Measurements from ENCODE around the gene FLNB. TPM values are rescaled to one million over a fixed set of nuclear protein-coding genes. Genes with fewer than 3 reads are reported as not detected.
A peak's percentile ranks its signal among the peaks of the same experiment; 100 is the strongest.

Gene FLNB
- total and polyA plus RNA-seq, 2 of the 13 experiments (the other 11 are each of a cell fraction or from before 2014, with no cell fraction given) = 106 to 130 TPM

DNA sequence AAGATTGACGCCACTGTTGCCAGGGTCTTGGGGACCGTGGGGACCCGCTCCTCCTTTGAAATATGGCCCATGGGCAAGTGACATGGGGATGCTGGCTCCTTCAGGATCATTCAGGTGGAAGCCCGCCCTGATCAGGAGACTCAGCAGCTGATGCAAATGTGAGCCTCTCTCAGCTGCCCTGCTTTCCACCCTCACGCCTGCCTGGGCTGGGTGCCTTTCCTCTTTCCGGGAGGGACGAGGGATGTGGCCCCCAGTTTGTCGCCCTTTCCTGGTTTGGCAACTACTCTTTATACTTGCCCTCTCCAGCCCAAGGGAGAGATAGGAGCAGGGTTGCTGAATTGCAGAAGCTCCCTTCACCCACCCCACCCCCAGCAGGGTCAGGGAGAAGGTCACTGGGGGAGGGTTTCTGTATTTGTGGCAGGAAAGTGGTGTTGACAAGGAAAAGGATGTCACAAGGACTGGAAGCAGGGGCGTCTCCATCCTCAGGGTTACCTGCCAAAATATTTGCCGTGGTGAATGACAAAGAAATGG, 180.8 kb downstream of the FLNB start (continued):
- TF ChIP-seq, protein P1, sequence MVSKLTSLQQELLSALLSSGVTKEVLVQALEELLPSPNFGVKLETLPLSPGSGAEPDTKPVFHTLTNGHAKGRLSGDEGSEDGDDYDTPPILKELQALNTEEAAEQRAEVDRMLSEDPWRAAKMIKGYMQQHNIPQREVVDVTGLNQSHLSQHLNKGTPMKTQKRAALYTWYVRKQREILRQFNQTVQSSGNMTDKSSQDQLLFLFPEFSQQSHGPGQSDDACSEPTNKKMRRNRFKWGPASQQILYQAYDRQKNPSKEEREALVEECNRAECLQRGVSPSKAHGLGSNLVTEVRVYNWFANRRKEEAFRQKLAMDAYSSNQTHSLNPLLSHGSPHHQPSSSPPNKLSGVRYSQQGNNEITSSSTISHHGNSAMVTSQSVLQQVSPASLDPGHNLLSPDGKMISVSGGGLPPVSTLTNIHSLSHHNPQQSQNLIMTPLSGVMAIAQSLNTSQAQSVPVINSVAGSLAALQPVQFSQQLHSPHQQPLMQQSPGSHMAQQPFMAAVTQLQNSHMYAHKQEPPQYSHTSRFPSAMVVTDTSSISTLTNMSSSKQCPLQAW (CRISPR knock-in tag; IDR thresholded peaks at IDR 0.05) = peak; percentile 88
- TF ChIP-seq ATF7-NPFF (CRISPR knock-in tag; IDR thresholded peaks at IDR 0.05; ENCODE audit: low read depth) (no peak), MED8 (CRISPR knock-in tag; IDR thresholded peaks at IDR 0.05; ENCODE audit: insufficient replicate concordance) (peak; percentile 79), ZNF816 (CRISPR knock-in tag; IDR thresholded peaks at IDR 0.05; ENCODE audit: borderline replicate concordance) (no peak), DMAP1 (CRISPR knock-in tag; IDR thresholded peaks at IDR 0.05) (peak; percentile 27; the same call in 1 of the 2 replicates), KLF6 (CRISPR knock-in tag; IDR thresholded peaks at IDR 0.05) (no peak), SPEN (CRISPR knock-in tag; IDR thresholded peaks at IDR 0.05; ENCODE audit: low read depth) (0 out of 2 replicates have a peak, but pooled peaks have one; percentile 27), ZNF761 (CRISPR knock-in tag; conservative IDR thresholded peaks at IDR 0.05) (no peak), ZNF124 (CRISPR knock-in tag; IDR thresholded peaks at IDR 0.05) (no peak), ZNF652 (CRISPR knock-in tag; IDR thresholded peaks at IDR 0.05; ENCODE audit: borderline replicate concordance, low read depth) (no peak), LCORL (IDR thresholded peaks at IDR 0.05) (no peak), LCORL (CRISPR knock-in tag; IDR thresholded peaks at IDR 0.05) (peak; percentile 87), HES4 (CRISPR knock-in tag; IDR thresholded peaks at IDR 0.05; ENCODE audit: borderline replicate concordance) (no peak), ZNF510 (CRISPR knock-in tag; IDR thresholded peaks at IDR 0.05; ENCODE audit: low read depth) (no peak), ZNF331 (CRISPR knock-in tag; IDR thresholded peaks at IDR 0.05) (peak; percentile 63; the same call in 1 of the 2 replicates), ZNF619 (CRISPR knock-in tag; IDR thresholded peaks at IDR 0.05) (no peak), BRF2 (CRISPR knock-in tag; IDR thresholded peaks at IDR 0.05) (no peak), JUN (CRISPR knock-in tag; IDR thresholded peaks at IDR 0.05) (no peak), HNRNPL (IDR thresholded peaks at IDR 0.05; ENCODE audit: low read depth, low read length) (no peak), KDM6A (CRISPR knock-in tag; IDR thresholded peaks at IDR 0.05; ENCODE audit: low read depth) (peak; percentile 84), WIZ (CRISPR knock-in tag; IDR thresholded peaks at IDR 0.05) (0 out of 2 replicates have a peak, but pooled peaks have one; percentile 49), ARID2 (CRISPR knock-in tag; IDR thresholded peaks at IDR 0.05; ENCODE audit: borderline replicate concordance) (no peak), PITX1 (CRISPR knock-in tag; IDR thresholded peaks at IDR 0.05) (peak; percentile 72; the same call in 1 of the 2 replicates)
- TF ChIP-seq, protein P2, sequence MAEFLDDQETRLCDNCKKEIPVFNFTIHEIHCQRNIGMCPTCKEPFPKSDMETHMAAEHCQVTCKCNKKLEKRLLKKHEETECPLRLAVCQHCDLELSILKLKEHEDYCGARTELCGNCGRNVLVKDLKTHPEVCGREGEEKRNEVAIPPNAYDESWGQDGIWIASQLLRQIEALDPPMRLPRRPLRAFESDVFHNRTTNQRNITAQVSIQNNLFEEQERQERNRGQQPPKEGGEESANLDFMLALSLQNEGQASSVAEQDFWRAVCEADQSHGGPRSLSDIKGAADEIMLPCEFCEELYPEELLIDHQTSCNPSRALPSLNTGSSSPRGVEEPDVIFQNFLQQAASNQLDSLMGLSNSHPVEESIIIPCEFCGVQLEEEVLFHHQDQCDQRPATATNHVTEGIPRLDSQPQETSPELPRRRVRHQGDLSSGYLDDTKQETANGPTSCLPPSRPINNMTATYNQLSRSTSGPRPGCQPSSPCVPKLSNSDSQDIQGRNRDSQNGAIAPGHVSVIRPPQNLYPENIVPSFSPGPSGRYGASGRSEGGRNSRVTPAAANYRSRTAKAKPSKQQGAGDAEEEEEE (CRISPR knock-in tag; IDR thresholded peaks at IDR 0.05; ENCODE audit: borderline replicate concordance) = no peak
- TF ChIP-seq, protein P3, sequence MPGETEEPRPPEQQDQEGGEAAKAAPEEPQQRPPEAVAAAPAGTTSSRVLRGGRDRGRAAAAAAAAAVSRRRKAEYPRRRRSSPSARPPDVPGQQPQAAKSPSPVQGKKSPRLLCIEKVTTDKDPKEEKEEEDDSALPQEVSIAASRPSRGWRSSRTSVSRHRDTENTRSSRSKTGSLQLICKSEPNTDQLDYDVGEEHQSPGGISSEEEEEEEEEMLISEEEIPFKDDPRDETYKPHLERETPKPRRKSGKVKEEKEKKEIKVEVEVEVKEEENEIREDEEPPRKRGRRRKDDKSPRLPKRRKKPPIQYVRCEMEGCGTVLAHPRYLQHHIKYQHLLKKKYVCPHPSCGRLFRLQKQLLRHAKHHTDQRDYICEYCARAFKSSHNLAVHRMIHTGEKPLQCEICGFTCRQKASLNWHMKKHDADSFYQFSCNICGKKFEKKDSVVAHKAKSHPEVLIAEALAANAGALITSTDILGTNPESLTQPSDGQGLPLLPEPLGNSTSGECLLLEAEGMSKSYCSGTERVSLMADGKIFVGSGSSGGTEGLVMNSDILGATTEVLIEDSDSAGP (CRISPR knock-in tag; IDR thresholded peaks at IDR 0.05; ENCODE audit: borderline replicate concordance) = peak; percentile 41; the same call in 1 of the 2 replicates
